Panc1 (cell line): ENCODE results near the gene USP31. TPM values are rescaled to one million over a fixed set of nuclear protein-coding genes. Genes with fewer than 3 reads are reported as not detected.

Experiments
- ATAC-seq: fragments of 200-7000 bp; cut with Tn5 transposase; 2 replicates; pipeline ENCODE4 v1.9.1; 2020; ENCODE audit warnings: mild to moderate bottlenecking, moderate library complexity
- BruUV-seq: library from RNA; stranded (reverse); fragments of 400-500 nt; replicated peaks from 2 replicates; lab custom pipeline; 2021; lab: Mats Ljungman, UMichigan
- CTCF ChIA-PET: fragments of 300-600 bp; sonication (Branson Sonifier 250); formaldehyde crosslinking; loops from one replicate; lab custom pipeline; 2022; ENCODE audit warnings: antibody characterized with exemption; lab: Charles Lee
- POLR2A ChIA-PET: fragments of 300-600 bp; sonication (Branson Sonifier 250); formaldehyde crosslinking; loops from one replicate; lab custom pipeline; 2022; ENCODE audit warnings: antibody characterized with exemption; lab: Charles Lee
- DNase-seq: peaks from one replicate; pipeline ENCODE4 v3.0.0-alpha.2; 2010; ENCODE audit warnings: low read depth, low spot score
- H3K27ac ChIP-seq: 2 replicates; pipeline ENCODE4 v1.5.1; 2011; ENCODE audit warnings: mild to moderate bottlenecking, low read length, inconsistent platforms
- H3K27me3 ChIP-seq: fragments of 200-500 bp; sonication (Bioruptor generic); 2 replicates; pipeline ENCODE4 v1.6.0; 2014; ENCODE audit warnings: low read length, inconsistent platforms; ENCODE audit not compliant: control insufficient read depth, insufficient read depth
- H3K36me3 ChIP-seq: fragments of 200-500 bp; sonication (Bioruptor generic); 2 replicates; pipeline ENCODE4 v1.5.1; 2014; ENCODE audit warnings: inconsistent platforms, mild to moderate bottlenecking, low read length, moderate library complexity; ENCODE audit not compliant: control insufficient read depth, insufficient read depth
- H3K4me1 ChIP-seq: 2 replicates; pipeline ENCODE4 v1.5.1; 2011; ENCODE audit warnings: inconsistent platforms, mild to moderate bottlenecking, low read length, moderate library complexity; ENCODE audit not compliant: control insufficient read depth, insufficient read depth
- H3K4me3 ChIP-seq, 2 experiments: 2 replicates each; pipeline ENCODE4 v1.5.1; 2011 to 2012; ENCODE audit warnings: low read depth in 2 of 2, low read length in 2 of 2, mild to moderate bottlenecking in 2 of 2, inconsistent platforms in 1 of 2, moderate library complexity in 1 of 2
- H3K9me3 ChIP-seq: fragments of 200-500 bp; sonication (Bioruptor generic); 2 replicates; pipeline ENCODE4 v1.5.1; 2014; ENCODE audit warnings: low read depth, mild to moderate bottlenecking, inconsistent platforms, low read length, moderate library complexity; ENCODE audit not compliant: control insufficient read depth, insufficient read depth
- CTCF ChIP-seq: fragments of 450-650 bp; IDR thresholded peaks from 2 replicates; pipeline ENCODE4 v1.5.1; 2017; ENCODE audit warnings: mild to moderate bottlenecking
- POLR2AphosphoS5 ChIP-seq: IDR thresholded peaks from 2 replicates; pipeline ENCODE4 v1.6.1; 2012; ENCODE audit warnings: mild to moderate bottlenecking, low read depth, low read length, moderate library complexity
- REST ChIP-seq, 2 experiments: IDR thresholded peaks; 2 replicates each; pipeline ENCODE4 v1.6.1; 2011 to 2012; ENCODE audit warnings: low read depth in 2 of 2, control low read depth in 1 of 2, low read length in 1 of 2, mild to moderate bottlenecking in 1 of 2, moderate library complexity in 1 of 2; ENCODE audit not compliant: insufficient read depth in 1 of 2
- SIN3A ChIP-seq: IDR thresholded peaks from 2 replicates; pipeline ENCODE4 v1.6.1; 2012; ENCODE audit warnings: low read depth, mild to moderate bottlenecking, low read length, moderate library complexity, borderline replicate concordance; ENCODE audit not compliant: insufficient read depth
- TCF7L2 ChIP-seq: IDR thresholded peaks from 2 replicates; pipeline ENCODE4 v1.6.1; 2011; ENCODE audit warnings: mild to moderate bottlenecking, low read depth, low read length, inconsistent platforms
- in situ Hi-C: cut with HindIII; loops from 2 replicates; pipeline ENCODE4 v1.10.0; 2016; ENCODE audit warnings: low sequenced_read_pairs, low pct_unique_long_range_greater_than_20kb
- intact Hi-C: fragments of 100-400 bp; cut with micrococcal nuclease; formaldehyde crosslinking; loops from one replicate; pipeline ENCODE4 v1.10.0; 2022; ENCODE audit not compliant: unreplicated experiment
- total RNA-seq: library from RNA; stranded (reverse); gene quantifications from one replicate; pipeline ENCODE4 v1.2.1, GENCODE V29; 2021; ENCODE audit not compliant: unreplicated experiment

Gene USP31
- total RNA-seq, 1 experiment from 2014 or later, result 27.2 TPM

GRCh38 chr16:23074423-23074822 lies 74.8 kb downstream of the USP31 start:
- intact Hi-C loops, result no loop called here

GRCh38 chr16:23072769-23073549 lies 76.3 kb downstream of the USP31 start:
- Histone ChIP-seq H3K27ac (no peak overlapping the region), H3K36me3 (peaks cover 12% of the 10 kb centered on the region), H3K4me3 (no peak overlapping the region), H3K4me1 (no peaks in the 10 kb centered on the region), H3K27me3 (no peaks in the 10 kb centered on the region), H3K9me3 (no peaks in the 10 kb centered on the region)
- DNase-seq (no peak), ATAC-seq (no peak)
- in situ Hi-C loops, result no loop called here
- TF ChIP-seq POLR2AphosphoS5 (no peak), CTCF (peak; percentile 29; the same call in 1 of the 2 replicates), SIN3A (no peak), REST (IDR thresholded peaks at IDR 0.05; ENCODE audit: insufficient read depth in 1 of 2, low read depth in 2 of 2, low read length in 1 of 2) (no peak)
- intact Hi-C loops, result no loop called here
- POLR2A ChIA-PET, result no interaction called here
- BruUV-seq, result no TSS peak
- CTCF ChIA-PET, result no interaction called here

More at GRCh38 chr16:23074423-23074822, 74.8 kb downstream of the USP31 start:
- no TSS peak for BruUV-seq
- H3K27me3 ChIP-seq, result no peaks in the 10 kb centered on the region
- no peaks in the 10 kb centered on the region for H3K4me1 ChIP-seq
- ATAC-seq, result no peak
- POLR2A ChIA-PET, result no interaction called here
- no peak for DNase-seq
- no peaks in the 10 kb centered on the region for H3K9me3 ChIP-seq
- no peak overlapping the region for H3K4me3 ChIP-seq
- no peak for TF ChIP-seq TCF7L2
- TF ChIP-seq CTCF, result no peak
- no peak for TF ChIP-seq POLR2AphosphoS5
- no peak for TF ChIP-seq SIN3A
- TF ChIP-seq REST (IDR thresholded peaks at IDR 0.05; ENCODE audit: insufficient read depth in 1 of 2, low read depth in 2 of 2, low read length in 1 of 2), result no peak
- CTCF ChIA-PET, result no interaction called here
- in situ Hi-C loops, result no loop called here
- H3K27ac ChIP-seq, result no peak overlapping the region
- peaks cover 12% of the 10 kb centered on the region for H3K36me3 ChIP-seq
